GM12874 (cell line): ENCODE results near the gene ZNF23.

Experiments
- TF ChIP-seq, protein P1 (sequence below): IDR thresholded peaks from 2 replicates; pipeline ENCODE4 v1.5.1; 2011; ENCODE audit warnings: low read depth, mild to moderate bottlenecking, control low read depth, low read length, moderate library complexity; ENCODE audit not compliant: insufficient read depth

Gene ZNF23

DNA sequence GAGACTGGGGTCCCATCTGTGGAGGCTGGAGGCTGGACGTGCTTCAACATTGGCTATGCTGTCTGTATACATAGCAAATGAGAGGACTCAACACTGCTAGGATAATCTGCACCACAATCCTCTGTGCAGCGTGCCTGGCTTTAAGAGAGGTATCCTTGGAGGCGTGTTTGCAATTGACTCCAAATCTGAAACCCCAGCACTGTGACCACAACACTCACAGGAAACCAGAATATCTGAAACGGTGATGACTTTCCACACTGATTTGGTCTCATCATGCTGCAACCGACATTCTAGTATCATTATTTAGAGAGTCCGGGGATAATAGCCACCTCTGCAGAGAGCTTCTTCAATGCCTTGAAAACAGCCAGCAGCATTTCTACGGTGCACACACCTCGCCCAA lies 55.3 kb downstream of the ZNF23 start:
- TF ChIP-seq, protein P1, sequence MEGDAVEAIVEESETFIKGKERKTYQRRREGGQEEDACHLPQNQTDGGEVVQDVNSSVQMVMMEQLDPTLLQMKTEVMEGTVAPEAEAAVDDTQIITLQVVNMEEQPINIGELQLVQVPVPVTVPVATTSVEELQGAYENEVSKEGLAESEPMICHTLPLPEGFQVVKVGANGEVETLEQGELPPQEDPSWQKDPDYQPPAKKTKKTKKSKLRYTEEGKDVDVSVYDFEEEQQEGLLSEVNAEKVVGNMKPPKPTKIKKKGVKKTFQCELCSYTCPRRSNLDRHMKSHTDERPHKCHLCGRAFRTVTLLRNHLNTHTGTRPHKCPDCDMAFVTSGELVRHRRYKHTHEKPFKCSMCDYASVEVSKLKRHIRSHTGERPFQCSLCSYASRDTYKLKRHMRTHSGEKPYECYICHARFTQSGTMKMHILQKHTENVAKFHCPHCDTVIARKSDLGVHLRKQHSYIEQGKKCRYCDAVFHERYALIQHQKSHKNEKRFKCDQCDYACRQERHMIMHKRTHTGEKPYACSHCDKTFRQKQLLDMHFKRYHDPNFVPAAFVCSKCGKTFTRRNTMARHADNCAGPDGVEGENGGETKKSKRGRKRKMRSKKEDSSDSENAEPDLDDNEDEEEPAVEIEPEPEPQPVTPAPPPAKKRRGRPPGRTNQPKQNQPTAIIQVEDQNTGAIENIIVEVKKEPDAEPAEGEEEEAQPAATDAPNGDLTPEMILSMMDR = no peak

DNA sequence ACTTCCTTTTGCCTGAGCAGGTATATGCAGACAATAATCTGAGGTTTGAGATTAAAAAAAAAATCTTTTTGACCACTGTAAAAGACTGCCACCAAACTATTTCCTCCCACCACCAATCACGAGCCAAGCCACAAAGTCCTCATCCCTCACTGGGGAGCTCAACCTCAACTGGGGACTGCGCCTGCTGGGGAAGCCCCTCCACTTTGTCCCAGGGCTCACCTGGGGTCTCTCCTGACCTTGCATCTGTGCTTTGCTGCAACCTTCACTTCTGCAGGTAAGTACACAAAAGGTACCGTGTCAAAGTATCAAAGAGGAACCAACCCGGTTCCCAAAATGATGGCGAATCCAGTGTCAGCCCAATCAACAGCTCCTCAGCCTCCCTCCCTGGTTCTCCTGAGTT lies 55.7 kb downstream of the ZNF23 start:
- TF ChIP-seq, protein P1 = no peak

DNA sequence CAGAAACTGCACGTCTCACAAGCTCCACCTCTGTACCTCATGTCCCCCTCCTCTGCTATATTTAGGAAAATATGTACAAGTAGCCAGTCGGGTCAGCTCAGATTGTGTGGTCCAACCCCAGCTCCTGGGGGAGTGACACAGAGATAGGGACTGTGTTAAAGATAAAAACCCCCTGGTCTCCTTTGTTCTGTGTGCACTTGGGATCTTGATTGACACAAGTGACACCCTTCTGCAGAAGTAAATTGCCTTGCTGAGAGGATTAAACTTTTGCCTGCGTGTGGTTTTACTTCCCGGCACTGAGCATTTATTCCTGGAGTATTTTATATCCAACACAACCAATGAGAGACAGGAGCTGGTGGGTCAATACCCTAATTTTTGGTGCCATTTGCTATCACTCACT lies 57.7 kb downstream of the ZNF23 start:
- TF ChIP-seq, protein P1 = no peak

DNA sequence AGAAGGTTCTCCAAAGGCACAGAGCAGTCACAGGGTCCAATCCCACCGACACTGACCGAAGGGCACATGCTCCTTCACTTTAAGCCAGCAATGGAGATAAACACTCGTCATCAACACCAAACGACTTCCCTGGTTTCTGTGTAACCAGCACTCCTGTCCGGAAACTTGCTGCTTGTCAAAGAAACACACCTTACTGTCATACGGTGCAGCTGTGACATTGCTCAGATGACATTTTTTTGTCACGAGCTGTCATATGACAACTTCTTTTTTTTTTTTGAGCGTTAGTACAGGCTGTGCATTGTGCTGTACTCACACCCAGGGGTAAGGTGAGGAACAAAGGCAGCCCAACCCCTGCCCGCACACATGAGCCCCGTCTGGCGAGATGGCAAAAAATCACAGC lies 59.4 kb downstream of the ZNF23 start:
- TF ChIP-seq, protein P1 = no peak

DNA sequence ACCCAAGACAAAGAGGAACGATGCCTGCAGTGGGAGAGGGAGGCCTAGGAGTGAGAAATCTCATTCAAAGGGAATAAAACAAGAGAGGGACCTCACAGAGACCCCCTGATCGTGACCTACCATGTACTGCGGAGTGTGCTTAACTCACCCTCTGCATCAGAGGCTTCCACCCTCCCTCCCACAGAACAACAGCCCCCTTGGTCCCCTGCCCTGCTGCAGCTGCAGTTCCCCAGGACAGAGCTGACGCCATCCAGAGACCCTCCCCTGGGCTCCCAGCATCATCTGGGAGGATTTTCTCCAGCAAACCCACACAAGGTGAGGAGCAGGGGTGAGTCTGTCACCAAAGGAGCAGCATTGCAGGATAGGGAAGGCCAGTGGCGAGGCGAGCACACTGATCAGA lies 60.0 kb downstream of the ZNF23 start:
- TF ChIP-seq, protein P1 = no peak

DNA sequence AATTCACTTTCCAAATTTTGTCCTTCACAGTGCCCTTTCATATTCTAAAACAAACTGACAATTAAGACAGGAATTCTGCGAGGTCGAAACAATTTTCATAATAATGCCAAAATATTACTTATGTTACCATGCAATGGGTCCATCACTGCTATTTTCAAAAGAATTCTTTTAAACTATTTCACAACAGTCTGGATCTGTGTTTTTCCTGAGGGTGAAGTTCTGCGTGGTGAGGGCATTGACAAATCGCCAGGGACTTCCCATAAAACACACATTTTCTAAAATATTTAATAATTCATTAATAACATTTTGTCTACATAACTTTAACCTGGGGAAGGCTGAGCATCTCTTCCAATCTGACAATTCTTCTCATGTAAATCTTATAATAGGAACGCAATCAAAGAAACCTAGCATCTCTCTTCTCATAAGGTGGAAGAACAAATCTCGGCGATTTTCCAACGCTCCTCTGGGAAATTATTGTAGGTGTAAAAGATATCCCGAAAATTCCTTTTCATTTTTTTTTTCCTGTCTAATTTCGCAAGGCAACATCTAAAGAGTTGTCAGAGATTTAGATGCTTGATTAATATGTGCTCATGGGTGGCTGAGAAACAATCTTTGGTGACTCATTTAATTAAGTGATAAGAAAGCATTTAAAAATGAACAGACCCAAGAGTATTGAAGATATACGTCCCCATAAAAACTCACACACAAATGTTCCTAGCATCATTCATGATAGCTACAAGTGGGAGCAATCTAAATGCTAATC lies 62.1 kb downstream of the ZNF23 start:
- TF ChIP-seq, protein P1 = no peak
